Naive thymus-derived CD4-positive, alpha-beta T cell (primary cell): Measurements from ENCODE around the gene PPP1R3G. TPM values are rescaled to one million over a fixed set of nuclear protein-coding genes. Genes with fewer than 3 reads are reported as not detected.

Source experiments
- ATAC-seq: fragments of 150-1000 bp; cut with Tn5 transposase; 2 replicates; pipeline ENCODE4 v1.10.0; 2021; ENCODE audit warnings: mild to moderate bottlenecking, moderate library complexity
- CTCF ChIA-PET: fragments of 350-600 bp; sonication (Branson Sonifier 250); formaldehyde crosslinking; loops from one replicate; lab custom pipeline; 2021; ENCODE audit warnings: antibody characterized with exemption; lab: Charles Lee
- POLR2A ChIA-PET: fragments of 350-600 bp; sonication (Branson Sonifier 250); formaldehyde crosslinking; loops from one replicate; lab custom pipeline; 2021; ENCODE audit warnings: antibody characterized with exemption, inconsistent platforms; lab: Charles Lee
- DNase-seq, 9 donors: peaks; one replicate each; pipeline versions ENCODE4 v3.0.0 to v3.0.0-alpha.2; 2020 to 2022; ENCODE audit warnings: mixed read lengths in 1 of 9
- H3K27ac ChIP-seq: one replicate; pipeline ENCODE4 v1.7.0; 2013; ENCODE audit warnings: mild to moderate bottlenecking, low read depth, low read length, moderate library complexity
- H3K27me3 ChIP-seq, 2 donors: one replicate each; pipeline ENCODE4 v1.7.0; 2013; ENCODE audit warnings: low read length in 2 of 2, mild to moderate bottlenecking in 2 of 2, moderate library complexity in 2 of 2; ENCODE audit not compliant: control insufficient read depth in 2 of 2, insufficient read depth in 2 of 2
- H3K36me3 ChIP-seq, 3 experiments: 1 replicate in 2 of 3; 2 replicates in 1 of 3; pipeline ENCODE4 v1.7.0; 2013; ENCODE audit warnings: low read length in 3 of 3, mild to moderate bottlenecking in 3 of 3, moderate library complexity in 1 of 3; ENCODE audit not compliant: insufficient read depth in 3 of 3, control insufficient read depth in 2 of 3
- H3K4me1 ChIP-seq, 2 donors: one replicate each; pipeline ENCODE4 v1.7.0; 2013; ENCODE audit warnings: low read length in 2 of 2, mild to moderate bottlenecking in 2 of 2, moderate library complexity in 1 of 2; ENCODE audit not compliant: control insufficient read depth in 2 of 2, insufficient read depth in 2 of 2
- H3K4me3 ChIP-seq: 2 replicates; pipeline ENCODE4 v1.7.0; 2013; ENCODE audit warnings: mild to moderate bottlenecking, low read length
- H3K9me3 ChIP-seq, 3 experiments: 1 replicate in 2 of 3; 2 replicates in 1 of 3; pipeline ENCODE4 v1.7.0; 2013; ENCODE audit warnings: low read length in 3 of 3; ENCODE audit not compliant: control insufficient read depth in 2 of 3
- H3K27ac Mint-ChIP-seq, 9 donors: one replicate each; pipeline ENCODE4 v1.8.0; 2020 to 2022; ENCODE audit warnings: mixed read lengths in 9 of 9, mild to moderate bottlenecking in 8 of 9, moderate library complexity in 5 of 9, inconsistent platforms in 2 of 9
- H3K27me3 Mint-ChIP-seq, 5 donors: one replicate each; pipeline ENCODE4 v1.8.0; 2021 to 2022; ENCODE audit warnings: mixed read lengths in 5 of 5, mild to moderate bottlenecking in 1 of 5
- H3K36me3 Mint-ChIP-seq, 5 donors: one replicate each; pipeline ENCODE4 v1.8.0; 2020 to 2022; ENCODE audit warnings: mixed read lengths in 5 of 5, mild to moderate bottlenecking in 3 of 5, inconsistent platforms in 1 of 5
- H3K4me1 Mint-ChIP-seq, 7 donors: one replicate each; pipeline ENCODE4 v1.8.0; 2020 to 2022; ENCODE audit warnings: mixed read lengths in 7 of 7, mild to moderate bottlenecking in 3 of 7, inconsistent platforms in 1 of 7
- H3K4me3 Mint-ChIP-seq, 10 donors: one replicate each; pipeline ENCODE4 v1.8.0; 2020 to 2022; ENCODE audit warnings: mild to moderate bottlenecking in 10 of 10, mixed read lengths in 10 of 10, moderate library complexity in 6 of 10, inconsistent platforms in 2 of 10
- H3K9me3 Mint-ChIP-seq, 11 donors: one replicate each; pipeline ENCODE4 v1.8.0; 2020 to 2022; ENCODE audit warnings: mixed read lengths in 11 of 11, mild to moderate bottlenecking in 4 of 11, inconsistent platforms in 1 of 11, moderate library complexity in 1 of 11
- intact Hi-C, 2 donors: fragments of 100-400 bp; cut with micrococcal nuclease; formaldehyde crosslinking; loops; one replicate each; pipeline ENCODE4 v1.15.1; 2023
- polyA plus RNA-seq, 2 donors: library from polyadenylated mRNA; unstranded; fragments of 300-500 nt; fragmentation: Illumina TruSeq; gene quantifications; one replicate each; pipeline ENCODE4 v1.2.3, GENCODE V29; 2021
- total RNA-seq, 6 experiments: library from RNA in 5 of 6; stranded (reverse) in 5 of 6; gene quantifications; 1 replicate in 5 of 6; 2 replicates in 1 of 6; pipeline ENCODE4 v1.2.3 and lab custom pipeline; 2021 to 2026

Gene PPP1R3G
- total and polyA plus RNA-seq, 7 experiments from 2014 or later: 0.07 to 0.24 (median 0.08) TPM; not detected in 4

DNA sequence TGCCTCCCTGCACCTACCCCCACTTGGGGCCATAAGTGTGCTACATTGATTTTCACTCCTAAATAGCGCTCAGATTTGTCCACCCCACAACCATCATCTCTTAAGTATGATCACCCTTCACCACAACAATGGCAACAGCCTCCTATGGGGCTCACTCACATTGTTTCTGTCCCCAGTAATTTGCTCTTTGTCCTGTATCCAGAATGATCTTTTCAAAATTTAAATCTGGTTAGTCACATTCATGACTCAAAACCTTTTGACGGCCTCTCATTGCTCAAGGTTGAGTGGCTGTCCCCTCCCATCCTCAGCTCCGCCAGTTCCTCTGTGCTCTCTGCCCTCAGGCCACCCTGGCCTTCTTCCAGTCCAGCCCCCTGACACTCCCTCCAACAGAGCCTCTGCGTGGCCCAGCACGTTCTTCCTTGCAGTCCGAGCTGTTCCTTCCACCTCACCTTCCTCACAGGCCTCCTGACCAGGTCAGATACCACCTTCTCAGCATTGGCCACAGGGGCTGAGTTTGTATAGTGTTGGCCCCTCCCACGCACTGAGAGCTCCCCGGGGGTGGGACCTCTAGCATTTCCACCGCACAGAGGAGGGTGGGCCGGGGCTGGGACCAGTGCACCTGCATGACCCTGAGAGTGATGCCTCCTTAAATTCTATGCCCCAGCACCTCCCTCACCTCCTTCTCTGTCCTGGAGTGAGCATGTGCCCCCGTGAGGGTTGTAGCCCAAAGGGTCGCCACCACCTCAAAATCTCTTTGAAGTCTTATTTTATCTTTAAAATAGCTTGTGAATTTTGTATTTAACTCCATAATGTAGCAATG is 2.4 kb upstream of the PPP1R3G start:
- POLR2A ChIA-PET: no interaction called here
- H3K27ac Mint-ChIP-seq: peak overlapping the region in 1 of 9 donors; percentile 59
- no peak for DNase-seq
- Histone ChIP-seq H3K36me3 (no peaks in the 10 kb centered on the region), H3K9me3 (no peaks in the 10 kb centered on the region), H3K4me3 (no peak overlapping the region), H3K27ac (no peak overlapping the region), H3K27me3 (no peaks in the 10 kb centered on the region), H3K4me1 (no peaks in the 10 kb centered on the region)
- no peaks in the 10 kb centered on the region for H3K36me3 Mint-ChIP-seq
- no peak overlapping the region for H3K4me3 Mint-ChIP-seq
- peaks cover 0 to 6% (median 0%) of the 10 kb centered on the region in 11 donors for H3K9me3 Mint-ChIP-seq
- H3K4me1 Mint-ChIP-seq: peaks cover 0 to 7% (median 3%) of the 10 kb centered on the region in 7 donors
- peak; percentile 71 for ATAC-seq
- peaks cover 34 to 72% (median 44%) of the 10 kb centered on the region in 5 donors for H3K27me3 Mint-ChIP-seq
- intact Hi-C loops: no loop called here
- CTCF ChIA-PET: no interaction called here

DNA sequence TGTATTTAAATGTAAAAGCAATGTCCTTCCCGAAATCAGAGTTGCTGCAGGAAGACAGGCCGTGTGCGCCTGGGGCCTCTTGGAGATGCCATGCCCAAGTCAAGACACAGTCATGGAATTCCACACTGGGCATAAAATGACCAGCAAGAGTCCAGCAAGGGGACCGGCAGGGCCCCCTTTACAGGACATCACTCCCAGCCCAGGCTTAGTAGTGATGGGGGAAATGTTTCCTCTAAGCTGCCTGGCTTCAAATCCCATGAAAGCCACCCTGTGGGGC is 1.9 kb upstream of the PPP1R3G start:
- ChIA-PET CTCF (no interaction called here), POLR2A (no interaction called here)
- Mint-ChIP-seq H3K4me1 (peaks cover 0 to 7% (median 3%) of the 10 kb centered on the region in 7 donors), H3K27me3 (peaks cover 35 to 71% (median 45%) of the 10 kb centered on the region in 5 donors), H3K27ac (no peak overlapping the region), H3K4me3 (peak overlapping the region in 2 of 10 donors; percentile 26 to 65), H3K9me3 (peaks cover 0 to 6% (median 0%) of the 10 kb centered on the region in 11 donors), H3K36me3 (no peaks in the 10 kb centered on the region)
- H3K27ac ChIP-seq: no peak overlapping the region
- intact Hi-C loops: no loop called here
- H3K27me3 ChIP-seq: no peaks in the 10 kb centered on the region
- no peak overlapping the region for H3K4me3 ChIP-seq
- no peak for DNase-seq
- no peaks in the 10 kb centered on the region for H3K4me1 ChIP-seq
- H3K36me3 ChIP-seq: no peaks in the 10 kb centered on the region
- no peak for ATAC-seq
- H3K9me3 ChIP-seq: no peaks in the 10 kb centered on the region

DNA sequence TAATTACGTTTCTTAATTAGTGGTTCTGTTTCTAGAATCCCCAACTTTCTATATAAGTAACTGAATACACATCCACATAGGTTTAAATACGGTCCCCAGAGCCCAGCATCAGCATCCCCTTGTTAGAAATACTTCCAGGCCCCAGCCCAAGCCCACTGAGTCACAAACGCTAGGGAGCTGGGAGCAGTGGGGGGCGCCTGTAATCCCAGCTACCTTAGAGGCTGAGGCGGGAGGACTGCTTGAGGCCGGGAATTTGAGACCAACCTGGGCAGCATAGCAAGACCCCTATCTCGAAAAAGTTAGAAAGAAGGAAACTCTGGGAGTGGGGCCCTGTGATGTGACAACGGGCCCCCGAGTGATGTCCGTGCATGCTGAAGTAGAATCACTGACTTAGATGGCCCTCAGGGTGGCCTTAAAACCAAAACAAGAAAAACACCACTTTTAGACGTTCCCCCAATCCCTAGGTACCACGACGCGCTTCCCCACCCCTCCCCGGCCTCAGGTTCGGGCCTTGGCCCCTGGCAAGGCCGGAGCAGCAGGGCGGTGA is 1.3 kb upstream of the PPP1R3G start:
- DNase-seq (no peak), ATAC-seq (no peak)
- peaks cover 39 to 73% (median 46%) of the 10 kb centered on the region in 5 donors for H3K27me3 Mint-ChIP-seq
- H3K36me3 Mint-ChIP-seq: no peaks in the 10 kb centered on the region
- H3K4me3 ChIP-seq: no peak overlapping the region
- ChIA-PET POLR2A (no interaction called here), CTCF (no interaction called here)
- H3K9me3 Mint-ChIP-seq: peaks cover 0 to 6% (median 0%) of the 10 kb centered on the region in 11 donors
- no peak overlapping the region for H3K27ac Mint-ChIP-seq
- no peaks in the 10 kb centered on the region for H3K9me3 ChIP-seq
- H3K27me3 ChIP-seq: no peaks in the 10 kb centered on the region
- H3K4me1 Mint-ChIP-seq: peaks cover 0 to 7% (median 3%) of the 10 kb centered on the region in 7 donors
- H3K4me3 Mint-ChIP-seq: peak overlapping the region in 8 of 10 donors; percentile 5 to 73 (median 58)
- H3K4me1 ChIP-seq: no peaks in the 10 kb centered on the region
- intact Hi-C loops: no loop called here
- H3K36me3 ChIP-seq: no peaks in the 10 kb centered on the region
- H3K27ac ChIP-seq: no peak overlapping the region

DNA sequence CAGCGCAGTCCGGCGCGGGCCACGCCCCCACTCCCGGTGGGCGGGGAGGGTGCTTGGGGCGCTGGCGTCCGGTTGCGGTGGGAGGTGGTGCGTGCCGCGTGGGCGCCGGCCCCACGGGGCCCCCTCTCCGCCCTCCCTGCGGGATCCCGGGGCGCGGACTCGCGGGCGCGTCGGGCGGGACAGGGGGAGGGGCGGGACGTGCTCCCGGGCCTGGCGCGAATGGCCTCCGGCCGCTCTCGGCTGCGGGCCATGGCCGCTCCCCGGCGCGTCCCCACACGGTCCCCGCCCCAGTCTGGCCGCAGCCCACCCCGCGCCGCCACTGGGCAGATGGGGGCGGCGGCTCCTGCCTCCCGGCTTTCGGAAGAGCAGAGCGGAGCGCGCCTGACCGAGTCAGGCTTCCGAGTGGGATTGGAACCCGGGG is 771 bp upstream of the PPP1R3G start:
- no peak for DNase-seq
- Histone ChIP-seq H3K4me1 (no peaks in the 10 kb centered on the region), H3K27me3 (no peaks in the 10 kb centered on the region), H3K9me3 (no peaks in the 10 kb centered on the region), H3K27ac (no peak overlapping the region), H3K36me3 (no peaks in the 10 kb centered on the region), H3K4me3 (no peak overlapping the region)
- ChIA-PET POLR2A (no interaction called here), CTCF (no interaction called here)
- Mint-ChIP-seq H3K27me3 (peaks cover 39 to 70% (median 44%) of the 10 kb centered on the region in 5 donors), H3K36me3 (no peaks in the 10 kb centered on the region), H3K4me3 (peak overlapping the region in 6 of 10 donors; percentile 5 to 88 (median 62)), H3K4me1 (peaks cover 0 to 7% (median 3%) of the 10 kb centered on the region in 7 donors), H3K27ac (no peak overlapping the region), H3K9me3 (peaks cover 0 to 5% (median 0%) of the 10 kb centered on the region in 11 donors)
- no peak for ATAC-seq
- intact Hi-C loops: no loop called here

DNA sequence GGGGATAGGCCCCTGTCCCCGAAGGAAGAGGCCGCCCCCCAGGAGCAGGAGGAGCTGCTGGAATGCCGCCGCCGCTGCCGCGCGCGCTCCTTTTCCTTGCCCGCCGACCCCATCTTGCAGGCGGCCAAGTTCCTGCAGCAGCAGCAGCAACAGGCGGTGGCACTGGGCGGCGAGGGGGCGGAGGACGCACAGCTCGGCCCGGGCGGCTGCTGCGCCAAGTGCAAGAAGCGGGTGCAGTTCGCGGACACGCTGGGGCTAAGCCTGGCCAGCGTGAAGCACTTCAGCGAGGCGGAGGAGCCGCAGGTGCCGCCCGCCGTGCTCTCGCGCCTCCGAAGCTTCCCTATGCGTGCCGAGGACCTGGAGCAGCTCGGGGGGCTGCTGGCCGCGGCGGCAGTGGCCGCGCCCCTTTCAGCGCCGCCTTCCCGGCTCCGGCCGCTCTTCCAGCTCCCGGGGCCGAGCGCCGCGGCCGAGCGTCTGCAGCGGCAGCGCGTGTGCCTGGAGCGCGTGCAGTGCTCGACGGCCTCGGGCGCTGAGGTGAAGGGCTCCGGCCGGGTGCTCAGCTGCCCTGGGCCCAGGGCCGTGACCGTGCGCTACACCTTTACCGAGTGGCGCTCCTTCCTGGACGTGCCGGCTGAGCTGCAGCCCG is 630 bp downstream of the PPP1R3G start:
- DNase-seq: peak in 1 of 9 donors; percentile 10
- Histone ChIP-seq H3K4me3 (no peak overlapping the region), H3K27ac (no peak overlapping the region), H3K27me3 (no peaks in the 10 kb centered on the region), H3K4me1 (no peaks in the 10 kb centered on the region), H3K36me3 (no peaks in the 10 kb centered on the region), H3K9me3 (no peaks in the 10 kb centered on the region)
- no peak for ATAC-seq
- Mint-ChIP-seq H3K27me3 (peaks cover 36 to 69% (median 51%) of the 10 kb centered on the region in 5 donors), H3K36me3 (no peaks in the 10 kb centered on the region), H3K27ac (no peak overlapping the region), H3K4me1 (peaks cover 0 to 17% (median 4%) of the 10 kb centered on the region in 7 donors), H3K4me3 (peak overlapping the region in 2 of 10 donors; percentile 9 to 79), H3K9me3 (peaks cover 0 to 4% (median 0%) of the 10 kb centered on the region in 11 donors)
- ChIA-PET CTCF (no interaction called here), POLR2A (no interaction called here)
- intact Hi-C loops: no loop called here

DNA sequence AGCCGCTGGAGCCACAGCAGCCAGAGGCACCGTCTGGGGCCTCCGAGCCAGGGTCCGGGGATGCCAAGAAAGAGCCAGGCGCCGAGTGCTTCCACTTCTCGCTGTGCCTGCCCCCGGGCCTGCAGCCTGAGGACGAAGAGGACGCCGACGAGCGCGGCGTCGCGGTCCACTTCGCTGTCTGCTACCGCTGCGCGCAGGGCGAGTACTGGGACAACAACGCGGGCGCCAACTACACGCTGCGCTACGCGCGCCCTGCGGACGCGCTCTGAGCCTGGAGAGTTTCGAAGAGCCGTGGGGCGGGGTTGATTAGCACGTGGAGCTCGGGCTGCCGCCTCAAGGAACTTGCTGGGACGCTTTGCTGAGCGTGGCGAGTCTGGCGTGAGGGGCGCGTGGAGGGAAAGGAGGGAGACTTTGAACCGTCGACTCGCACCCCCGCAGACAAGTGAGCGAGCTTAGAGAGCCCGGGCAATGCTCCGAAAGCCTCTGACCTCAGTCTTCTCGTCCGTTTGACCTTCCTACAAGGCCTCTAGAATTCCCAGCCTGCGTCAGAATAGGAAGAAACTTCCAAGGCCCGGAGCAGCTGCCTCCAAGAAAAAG is 1.3 kb downstream of the PPP1R3G start:
- Mint-ChIP-seq H3K4me1 (peaks cover 3 to 21% (median 8%) of the 10 kb centered on the region in 7 donors), H3K4me3 (peak overlapping the region in 3 of 10 donors; percentile 21 to 58 (median 51)), H3K27ac (no peak overlapping the region), H3K36me3 (no peaks in the 10 kb centered on the region), H3K9me3 (peaks cover 0 to 4% (median 0%) of the 10 kb centered on the region in 11 donors), H3K27me3 (peaks cover 38 to 71% (median 52%) of the 10 kb centered on the region in 5 donors)
- Histone ChIP-seq H3K4me1 (no peaks in the 10 kb centered on the region), H3K27me3 (no peaks in the 10 kb centered on the region), H3K9me3 (no peaks in the 10 kb centered on the region), H3K4me3 (no peak overlapping the region), H3K36me3 (no peaks in the 10 kb centered on the region), H3K27ac (no peak overlapping the region)
- intact Hi-C loops: no loop called here
- no peak for DNase-seq
- ATAC-seq: no peak
- ChIA-PET CTCF (no interaction called here), POLR2A (no interaction called here)
